ENCODE results near the gene WIF1. TPM values are rescaled to one million over a fixed set of nuclear protein-coding genes. Genes with fewer than 3 reads are reported as not detected.

The WIF1 gene
- total and polyA plus RNA-seq, 10 of the 15 experiments (the other 5 are each of a cell fraction or from before 2014, with no cell fraction given) = 0.04 to 0.05 (median 0.05) TPM; not detected in 7

DNA sequence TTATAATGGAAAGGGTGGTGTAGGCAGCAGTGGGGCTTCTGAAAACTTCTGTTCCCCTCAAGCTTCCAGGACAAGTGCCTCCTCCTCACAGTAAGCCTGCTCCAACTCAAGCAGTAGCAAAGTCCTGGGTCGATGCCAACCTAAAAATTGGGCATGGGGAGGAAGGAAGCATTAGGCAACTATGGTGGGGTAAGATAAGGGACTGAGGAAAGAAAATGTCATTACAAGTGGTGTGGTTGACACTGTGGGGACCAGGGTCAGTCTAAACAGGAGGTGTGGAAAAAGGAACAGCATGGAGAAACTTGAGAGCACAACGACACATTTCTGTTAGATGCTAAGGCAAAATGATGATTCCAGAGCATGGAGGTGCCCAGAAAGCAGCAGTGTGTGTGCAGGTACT lies 34.9 kb downstream of the WIF1 start:
- ATAC-seq (no peak), DNase-seq (ENCODE audit: low read depth, low spot score) (no peak), FAIRE-seq (no peak)
- Histone ChIP-seq H3K4me3 (no peak overlapping the region), H3K27ac (ENCODE audit: control insufficient read depth, insufficient read depth) (no peak overlapping the region), H3K9me3 (replicated peaks; ENCODE audit: control insufficient read depth, insufficient read depth, low read length) (no peaks in the 10 kb centered on the region), H3K9ac (ENCODE audit: control insufficient read depth, insufficient read depth, low read length) (no peak overlapping the region), H4K20me1 (ENCODE audit: control insufficient read depth, insufficient read depth) (no peaks in the 10 kb centered on the region), H3K27me3 (replicated peaks in 1 of 2; ENCODE audit: control insufficient read depth in 2 of 2, insufficient read depth in 2 of 2, low read length in 1 of 2) (peaks cover 0 to 5% of the 10 kb centered on the region in 2 experiments; a peak in 2 of 4 replicates), H3K79me2 (ENCODE audit: control insufficient read depth, insufficient read depth, low read length) (no peaks in the 10 kb centered on the region), H2AFZ (ENCODE audit: control insufficient read depth, low read depth, low read length) (no peak overlapping the region), H3K36me3 (ENCODE audit: control insufficient read depth in 2 of 2, insufficient read depth in 2 of 2, low read length in 1 of 2) (no peaks in the 10 kb centered on the region), H3K4me1 (ENCODE audit: control insufficient read depth, insufficient read depth, low read length) (no peaks in the 10 kb centered on the region), H3K4me2 (ENCODE audit: control insufficient read depth, insufficient read depth) (no peak overlapping the region)
- in situ Hi-C loops (cut with MboI) = no loop called here
- intact Hi-C loops (cut with micrococcal nuclease; ENCODE audit: unreplicated experiment) = no loop called here
- WGBS (ENCODE audit: insufficient coverage, insufficient replicate concordance, low lambda C conversion rate, missing lambda C conversion rate) = 4% methylated on average over 2 of the region's 2 CpGs
- ChIA-PET SMC1A (ENCODE audit: uncharacterized antibody, unreplicated experiment) (interaction anchor here (1.6 kb wide), 1 partner anchor 13 kb away, joined by 7 read pairs; no protein-coding TSS in a partner anchor), CTCF (interaction anchor here (0.6 to 1.2 kb wide), 3 partner anchors 19 to 220 kb away, joined by 3 read pairs; no protein-coding TSS in a partner anchor), RAD21 (ENCODE audit: unreplicated experiment) (no interaction called here), POLR2A (no interaction called here)
- BruUV-seq (replicated peaks) = no TSS peak
- TF ChIP-seq JUNB (IDR thresholded peaks at IDR 0.05) = no peak
- TF ChIP-seq LARP7 (IDR thresholded peaks at IDR 0.05) = no peak
- TF ChIP-seq RAD21 (IDR thresholded peaks at IDR 0.05; ENCODE audit: insufficient read depth, low read depth, low read length) = no peak
- TF ChIP-seq ZNF274 (IDR thresholded peaks at IDR 0.05; ENCODE audit: insufficient read depth, insufficient read length) = no peak

DNA sequence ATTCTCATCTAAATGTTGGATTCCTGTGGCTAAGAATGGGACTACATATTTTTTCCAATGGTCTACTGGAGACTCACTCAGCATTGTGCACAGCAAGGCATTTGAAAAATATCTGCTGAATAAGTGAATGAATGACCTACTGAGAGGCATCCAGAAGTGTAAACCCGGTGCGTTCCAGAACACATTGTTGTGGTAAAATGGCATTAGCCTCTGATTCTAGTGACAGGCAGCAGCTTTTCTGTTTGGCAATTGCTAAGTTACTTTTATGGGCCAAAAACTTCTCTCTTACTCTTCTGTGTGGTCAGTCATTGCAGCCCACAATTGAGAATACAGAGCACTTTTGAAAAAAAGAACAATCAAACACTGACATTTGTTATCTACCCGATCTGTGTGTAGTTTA lies 36.5 kb downstream of the WIF1 start:
- no peak overlapping the region for H3K4me2 ChIP-seq (ENCODE audit: control insufficient read depth, insufficient read depth)
- H3K9ac ChIP-seq (ENCODE audit: control insufficient read depth, insufficient read depth, low read length) = no peak overlapping the region
- H3K4me3 ChIP-seq = no peak overlapping the region
- no peaks in the 10 kb centered on the region for H3K9me3 ChIP-seq (replicated peaks; ENCODE audit: control insufficient read depth, insufficient read depth, low read length)
- WGBS (ENCODE audit: insufficient coverage, insufficient replicate concordance, low lambda C conversion rate, missing lambda C conversion rate) = 54% methylated on average over 3 of the region's 3 CpGs
- no peaks in the 10 kb centered on the region for H3K27me3 ChIP-seq (replicated peaks in 1 of 2; ENCODE audit: control insufficient read depth in 2 of 2, insufficient read depth in 2 of 2, low read length in 1 of 2)
- H3K4me1 ChIP-seq (ENCODE audit: control insufficient read depth, insufficient read depth, low read length) = no peaks in the 10 kb centered on the region
- no peaks in the 10 kb centered on the region for H4K20me1 ChIP-seq (ENCODE audit: control insufficient read depth, insufficient read depth)
- DNase-seq (ENCODE audit: low read depth, low spot score) (no peak), FAIRE-seq (no peak), ATAC-seq (no peak)
- intact Hi-C loops (cut with micrococcal nuclease; ENCODE audit: unreplicated experiment) (no loop called here), in situ Hi-C loops (cut with MboI) (no loop called here)
- SMC1A ChIA-PET (ENCODE audit: uncharacterized antibody, unreplicated experiment) = no interaction called here
- CTCF ChIA-PET = no interaction called here
- no peaks in the 10 kb centered on the region for H3K79me2 ChIP-seq (ENCODE audit: control insufficient read depth, insufficient read depth, low read length)
- POLR2A ChIA-PET = no interaction called here
- BruUV-seq (replicated peaks) = no TSS peak
- H3K36me3 ChIP-seq (ENCODE audit: control insufficient read depth in 2 of 2, insufficient read depth in 2 of 2, low read length in 1 of 2) = no peaks in the 10 kb centered on the region
- no peak overlapping the region for H3K27ac ChIP-seq (ENCODE audit: control insufficient read depth, insufficient read depth)
- no peak overlapping the region for H2AFZ ChIP-seq (ENCODE audit: control insufficient read depth, low read depth, low read length)
- RAD21 ChIA-PET (ENCODE audit: unreplicated experiment) = no interaction called here
- TF ChIP-seq, protein P1, sequence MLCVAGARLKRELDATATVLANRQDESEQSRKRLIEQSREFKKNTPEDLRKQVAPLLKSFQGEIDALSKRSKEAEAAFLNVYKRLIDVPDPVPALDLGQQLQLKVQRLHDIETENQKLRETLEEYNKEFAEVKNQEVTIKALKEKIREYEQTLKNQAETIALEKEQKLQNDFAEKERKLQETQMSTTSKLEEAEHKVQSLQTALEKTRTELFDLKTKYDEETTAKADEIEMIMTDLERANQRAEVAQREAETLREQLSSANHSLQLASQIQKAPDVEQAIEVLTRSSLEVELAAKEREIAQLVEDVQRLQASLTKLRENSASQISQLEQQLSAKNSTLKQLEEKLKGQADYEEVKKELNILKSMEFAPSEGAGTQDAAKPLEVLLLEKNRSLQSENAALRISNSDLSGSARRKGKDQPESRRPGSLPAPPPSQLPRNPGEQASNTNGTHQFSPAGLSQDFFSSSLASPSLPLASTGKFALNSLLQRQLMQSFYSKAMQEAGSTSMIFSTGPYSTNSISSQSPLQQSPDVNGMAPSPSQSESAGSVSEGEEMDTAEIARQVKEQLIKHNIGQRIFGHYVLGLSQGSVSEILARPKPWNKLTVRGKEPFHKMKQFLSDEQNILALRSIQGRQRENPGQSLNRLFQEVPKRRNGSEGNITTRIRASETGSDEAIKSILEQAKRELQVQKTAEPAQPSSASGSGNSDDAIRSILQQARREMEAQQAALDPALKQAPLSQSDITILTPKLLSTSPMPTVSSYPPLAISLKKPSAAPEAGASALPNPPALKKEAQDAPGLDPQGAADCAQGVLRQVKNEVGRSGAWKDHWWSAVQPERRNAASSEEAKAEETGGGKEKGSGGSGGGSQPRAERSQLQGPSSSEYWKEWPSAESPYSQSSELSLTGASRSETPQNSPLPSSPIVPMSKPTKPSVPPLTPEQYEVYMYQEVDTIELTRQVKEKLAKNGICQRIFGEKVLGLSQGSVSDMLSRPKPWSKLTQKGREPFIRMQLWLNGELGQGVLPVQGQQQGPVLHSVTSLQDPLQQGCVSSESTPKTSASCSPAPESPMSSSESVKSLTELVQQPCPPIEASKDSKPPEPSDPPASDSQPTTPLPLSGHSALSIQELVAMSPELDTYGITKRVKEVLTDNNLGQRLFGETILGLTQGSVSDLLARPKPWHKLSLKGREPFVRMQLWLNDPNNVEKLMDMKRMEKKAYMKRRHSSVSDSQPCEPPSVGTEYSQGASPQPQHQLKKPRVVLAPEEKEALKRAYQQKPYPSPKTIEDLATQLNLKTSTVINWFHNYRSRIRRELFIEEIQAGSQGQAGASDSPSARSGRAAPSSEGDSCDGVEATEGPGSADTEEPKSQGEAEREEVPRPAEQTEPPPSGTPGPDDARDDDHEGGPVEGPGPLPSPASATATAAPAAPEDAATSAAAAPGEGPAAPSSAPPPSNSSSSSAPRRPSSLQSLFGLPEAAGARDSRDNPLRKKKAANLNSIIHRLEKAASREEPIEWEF (IDR thresholded peaks at IDR 0.05; ENCODE audit: insufficient replicate concordance, low read depth, low read length) = no peak
- TF ChIP-seq, protein P2, sequence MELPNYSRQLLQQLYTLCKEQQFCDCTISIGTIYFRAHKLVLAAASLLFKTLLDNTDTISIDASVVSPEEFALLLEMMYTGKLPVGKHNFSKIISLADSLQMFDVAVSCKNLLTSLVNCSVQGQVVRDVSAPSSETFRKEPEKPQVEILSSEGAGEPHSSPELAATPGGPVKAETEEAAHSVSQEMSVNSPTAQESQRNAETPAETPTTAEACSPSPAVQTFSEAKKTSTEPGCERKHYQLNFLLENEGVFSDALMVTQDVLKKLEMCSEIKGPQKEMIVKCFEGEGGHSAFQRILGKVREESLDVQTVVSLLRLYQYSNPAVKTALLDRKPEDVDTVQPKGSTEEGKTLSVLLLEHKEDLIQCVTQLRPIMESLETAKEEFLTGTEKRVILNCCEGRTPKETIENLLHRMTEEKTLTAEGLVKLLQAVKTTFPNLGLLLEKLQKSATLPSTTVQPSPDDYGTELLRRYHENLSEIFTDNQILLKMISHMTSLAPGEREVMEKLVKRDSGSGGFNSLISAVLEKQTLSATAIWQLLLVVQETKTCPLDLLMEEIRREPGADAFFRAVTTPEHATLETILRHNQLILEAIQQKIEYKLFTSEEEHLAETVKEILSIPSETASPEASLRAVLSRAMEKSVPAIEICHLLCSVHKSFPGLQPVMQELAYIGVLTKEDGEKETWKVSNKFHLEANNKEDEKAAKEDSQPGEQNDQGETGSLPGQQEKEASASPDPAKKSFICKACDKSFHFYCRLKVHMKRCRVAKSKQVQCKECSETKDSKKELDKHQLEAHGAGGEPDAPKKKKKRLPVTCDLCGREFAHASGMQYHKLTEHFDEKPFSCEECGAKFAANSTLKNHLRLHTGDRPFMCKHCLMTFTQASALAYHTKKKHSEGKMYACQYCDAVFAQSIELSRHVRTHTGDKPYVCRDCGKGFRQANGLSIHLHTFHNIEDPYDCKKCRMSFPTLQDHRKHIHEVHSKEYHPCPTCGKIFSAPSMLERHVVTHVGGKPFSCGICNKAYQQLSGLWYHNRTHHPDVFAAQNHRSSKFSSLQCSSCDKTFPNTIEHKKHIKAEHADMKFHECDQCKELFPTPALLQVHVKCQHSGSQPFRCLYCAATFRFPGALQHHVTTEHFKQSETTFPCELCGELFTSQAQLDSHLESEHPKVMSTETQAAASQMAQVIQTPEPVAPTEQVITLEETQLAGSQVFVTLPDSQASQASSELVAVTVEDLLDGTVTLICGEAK (IDR thresholded peaks at IDR 0.05; ENCODE audit: borderline replicate concordance) = no peak
- no peak for TF ChIP-seq NBN (IDR thresholded peaks at IDR 0.05)
- TF ChIP-seq STAT3 (IDR thresholded peaks at IDR 0.05; ENCODE audit: low read depth, low read length) = no peak
- TF ChIP-seq IRF4 (IDR thresholded peaks at IDR 0.05; ENCODE audit: low read depth, low read length) = no peak
- no peak for TF ChIP-seq WRNIP1 (IDR thresholded peaks at IDR 0.05; ENCODE audit: borderline replicate concordance, low read depth, low read length)
